OCI-LY7 (cell line): ENCODE data around the gene INTU.

ENCODE experiments used
- CTCF ChIP-seq: fragments of 200-600 bp; sonication (generic); conservative IDR thresholded peaks from 2 replicates; pipeline ENCODE4 v1.5.1; 2014; ENCODE audit warnings: mild to moderate bottlenecking, antibody characterized with exemption, low read length, moderate library complexity, mixed read lengths
- EZH2phosphoT487 ChIP-seq: fragments of 200-600 bp; sonication (generic); IDR thresholded peaks from 2 replicates; pipeline ENCODE4 v1.6.1; 2018; ENCODE audit warnings: low read depth, borderline replicate concordance, mild to moderate bottlenecking, mixed run types, antibody characterized with exemption, low read length, moderate library complexity, mixed read lengths

- TF ChIP-seq CTCF (no peak), EZH2phosphoT487 (no peak)
These were observed 115.1 kb downstream of the INTU start for GRCh38 chr4:127747883-127748282.
